EL (cell line): Measurements from ENCODE around the gene CHST9.
"Not testable (repeated sequence)": the region's sequence is repeated elsewhere in the genome, so short reads cannot be mapped to it uniquely, and the experiment has no call there.

Experiments
- DNase-seq: peaks from one replicate; pipeline ENCODE4 v3.0.0-alpha.2; 2016

The CHST9 gene

DNA sequence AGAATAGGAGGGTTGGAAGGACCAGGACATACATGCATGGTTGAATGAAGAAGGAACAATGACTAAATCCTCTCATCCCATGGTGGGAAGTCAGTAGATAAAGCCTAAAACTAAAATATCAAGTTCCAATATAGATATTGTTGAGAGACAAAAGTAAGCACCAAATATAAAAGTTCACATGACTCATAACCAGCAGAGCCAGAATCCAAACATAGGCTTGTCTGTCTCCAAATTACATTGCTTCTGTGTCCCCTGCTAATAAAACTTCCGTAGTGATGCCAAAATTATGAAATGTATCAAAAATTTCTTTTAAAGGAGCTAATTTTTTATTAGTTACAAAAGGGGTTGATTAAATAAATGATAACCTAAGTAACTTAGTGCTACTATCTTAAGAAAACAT, 19.7 kb downstream of the CHST9 start:
- DNase-seq, result no peak

DNA sequence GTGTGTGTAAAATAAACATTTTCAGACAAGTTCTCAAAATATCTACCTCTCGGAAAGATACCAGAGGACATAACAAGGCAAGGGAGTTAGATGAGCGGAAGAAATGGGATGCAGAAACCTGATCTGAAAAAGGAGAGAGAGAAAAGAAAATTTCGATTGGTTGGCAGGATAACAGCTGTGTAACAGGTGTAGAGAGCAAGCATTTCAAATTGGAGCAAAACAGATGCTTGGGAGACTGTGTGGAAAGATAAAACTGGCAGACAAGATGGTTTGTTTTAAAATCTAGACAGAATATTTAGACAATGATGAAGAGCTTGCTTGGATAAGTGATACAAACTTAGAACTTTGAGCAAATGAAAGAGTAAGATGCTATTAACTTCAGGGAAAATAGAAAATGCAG, 20.2 kb downstream of the CHST9 start:
- DNase-seq, result no peak

DNA sequence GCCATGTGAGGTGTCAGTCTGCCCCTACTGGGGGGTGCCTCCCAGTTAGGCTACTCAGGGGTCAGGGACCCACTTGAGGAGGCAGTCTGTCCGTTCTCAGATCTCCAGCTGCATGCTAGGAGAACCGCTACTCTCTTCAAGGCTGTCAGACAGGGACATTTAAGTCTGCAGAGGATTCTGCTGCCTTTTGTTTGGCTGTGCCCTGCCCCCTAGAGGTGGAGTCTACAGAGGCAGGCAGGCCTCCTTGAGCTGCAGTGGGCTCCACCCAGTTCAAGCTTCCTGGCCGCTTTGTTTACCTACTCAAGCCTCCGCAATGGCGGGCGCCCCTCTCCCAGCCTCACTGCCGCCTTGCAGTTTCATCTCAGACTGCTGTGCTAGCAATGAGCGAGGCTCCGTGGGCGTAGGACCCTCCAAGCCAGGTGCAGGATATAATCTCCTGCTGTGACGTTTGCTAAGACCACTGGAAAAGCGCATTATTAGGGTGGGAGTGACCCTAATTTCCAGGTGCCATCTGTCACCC, 21.9 kb downstream of the CHST9 start:
- not testable (repeated sequence) for DNase-seq

DNA sequence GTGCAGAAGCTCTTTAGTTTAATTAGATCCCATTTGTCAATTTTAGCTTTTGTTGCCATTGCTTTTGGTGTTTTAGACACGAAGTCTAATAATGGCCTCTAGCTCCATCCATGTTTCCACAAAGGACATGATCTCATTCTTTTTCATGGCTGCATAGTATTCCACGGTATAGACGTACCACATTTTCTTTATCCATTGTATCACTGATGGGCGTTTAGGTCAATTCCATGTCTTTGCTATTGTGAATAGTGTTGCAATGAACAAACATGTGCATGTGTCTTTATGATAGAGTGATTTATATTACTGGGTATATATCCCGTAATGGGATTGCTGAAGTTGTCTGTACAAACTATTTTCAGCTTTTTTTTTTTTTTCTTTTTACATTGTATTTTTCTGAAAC, 35.9 kb downstream of the CHST9 start:
- DNase-seq, result not testable (repeated sequence)

DNA sequence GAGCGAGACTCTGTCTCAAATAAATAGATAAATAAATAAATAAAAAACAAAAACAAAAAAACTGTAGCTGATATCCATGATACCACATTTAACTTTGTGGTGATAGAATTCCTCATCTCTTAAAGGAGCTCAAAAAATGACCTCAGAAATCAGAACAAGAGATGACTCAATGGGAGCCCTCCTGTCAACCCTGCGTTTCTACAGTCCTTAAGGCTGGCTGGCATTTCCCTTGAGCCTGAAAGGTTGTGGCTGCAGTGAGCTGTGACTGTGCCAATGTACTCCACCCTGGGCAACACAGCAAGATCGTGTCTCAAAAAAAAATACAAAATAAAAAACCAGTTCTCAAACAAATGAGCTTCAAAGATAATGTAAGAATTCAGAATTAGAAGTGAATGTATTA, 40.4 kb downstream of the CHST9 start:
- no peak for DNase-seq

DNA sequence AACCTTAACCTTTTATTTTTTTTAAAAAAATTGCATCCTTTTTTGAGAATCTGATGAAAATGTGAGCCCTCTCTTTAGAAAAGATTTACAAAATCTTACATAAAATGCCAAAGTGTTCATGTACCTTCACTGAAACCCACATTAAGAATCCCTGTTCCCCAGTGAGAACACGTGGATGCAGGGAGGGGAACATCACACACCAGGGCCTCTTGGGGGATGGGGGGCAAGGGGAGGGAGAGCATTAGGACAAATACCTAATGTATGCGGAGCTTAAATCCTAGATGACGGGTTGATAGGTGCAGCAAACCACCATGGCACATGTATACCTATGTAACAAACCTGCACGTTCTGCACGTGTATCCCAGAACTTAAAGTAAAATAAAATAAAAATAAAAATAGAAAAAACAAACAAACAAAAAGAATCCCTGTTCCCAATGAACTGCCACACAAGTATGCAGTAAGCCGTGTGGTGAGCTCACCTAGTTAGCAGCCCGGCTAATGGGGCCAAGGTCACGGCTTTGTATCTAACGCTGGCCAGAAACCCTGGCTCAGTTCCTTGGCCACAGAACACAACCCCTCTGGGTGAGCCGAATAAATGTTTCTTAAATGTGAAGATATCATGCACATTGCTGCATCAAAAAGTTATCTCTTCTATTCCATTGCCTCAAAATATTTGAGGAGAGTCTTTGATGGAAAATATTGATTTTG, 41.4 kb downstream of the CHST9 start:
- no peak for DNase-seq

DNA sequence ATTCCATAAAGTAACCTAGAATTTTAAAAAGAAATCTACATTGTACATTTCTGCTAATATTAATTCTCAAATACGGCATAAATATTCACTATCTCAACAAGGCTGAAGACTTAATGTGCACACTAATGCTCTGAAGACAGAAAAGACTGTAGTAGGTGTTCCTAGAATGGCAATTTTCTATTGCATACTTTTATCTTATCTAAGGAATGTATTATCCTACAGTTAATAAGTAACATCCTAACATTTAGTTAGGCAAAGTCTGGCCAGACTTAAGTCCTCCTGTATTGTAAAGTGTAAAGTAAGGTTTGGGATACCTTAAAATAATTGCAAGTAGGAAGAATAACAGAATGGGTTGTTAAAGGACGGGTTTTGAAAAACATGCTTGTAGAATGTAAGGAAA, 42.2 kb downstream of the CHST9 start:
- no peak for DNase-seq

DNA sequence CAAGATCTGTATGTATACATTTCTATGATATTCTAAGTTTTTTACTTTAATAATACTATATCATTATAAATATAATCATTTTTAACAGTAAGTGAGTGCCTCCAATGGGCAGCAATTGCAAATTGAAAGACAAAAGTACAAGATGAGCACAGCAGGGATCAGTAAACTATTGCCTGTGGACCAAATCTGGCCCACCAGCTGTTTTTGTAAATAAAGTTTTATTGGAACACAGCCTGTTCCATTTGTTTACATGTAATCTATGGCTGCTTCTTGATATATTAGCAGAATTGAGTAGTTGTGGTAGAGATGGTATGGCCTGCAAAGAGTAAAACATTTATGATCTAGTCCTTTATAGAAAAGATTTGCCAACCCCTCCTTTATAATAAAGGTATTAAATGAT, 43.2 kb downstream of the CHST9 start:
- no peak for DNase-seq

DNA sequence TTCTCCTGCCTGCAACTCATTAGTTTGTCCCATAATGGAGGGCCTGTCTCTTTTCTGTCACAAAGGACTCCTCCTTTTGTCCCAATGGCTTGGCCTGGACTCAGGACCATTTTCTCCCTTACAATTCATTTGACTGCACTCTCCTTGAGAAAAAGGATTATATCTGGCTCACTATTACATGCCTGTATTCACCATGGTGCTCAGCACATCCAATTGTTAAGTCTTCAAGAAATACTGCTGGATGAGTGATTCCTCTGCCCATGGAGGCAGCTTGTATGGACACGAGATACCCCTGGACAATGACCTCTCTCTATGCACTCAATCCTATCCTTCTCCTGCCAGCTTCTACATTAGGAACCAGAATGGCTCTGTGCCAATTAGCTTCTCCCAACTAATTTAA, 47.0 kb downstream of the CHST9 start:
- DNase-seq, result no peak

DNA sequence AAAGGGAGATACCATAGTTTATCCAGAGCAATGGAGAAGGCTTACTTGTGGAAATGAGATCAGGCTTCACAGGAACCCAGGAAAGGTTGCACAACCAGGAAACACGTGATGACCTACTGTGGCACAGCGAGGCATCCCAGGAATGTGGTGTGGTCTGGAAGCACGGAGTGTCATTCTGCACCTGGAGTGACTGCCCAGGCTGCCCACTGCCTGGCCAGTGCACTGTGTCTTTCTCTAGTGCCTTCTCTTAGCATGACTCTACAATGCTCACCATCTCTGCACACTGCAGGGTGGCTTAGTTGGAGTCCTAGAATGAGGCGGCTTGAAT, 48.9 kb downstream of the CHST9 start:
- peak; percentile 11 for DNase-seq

DNA sequence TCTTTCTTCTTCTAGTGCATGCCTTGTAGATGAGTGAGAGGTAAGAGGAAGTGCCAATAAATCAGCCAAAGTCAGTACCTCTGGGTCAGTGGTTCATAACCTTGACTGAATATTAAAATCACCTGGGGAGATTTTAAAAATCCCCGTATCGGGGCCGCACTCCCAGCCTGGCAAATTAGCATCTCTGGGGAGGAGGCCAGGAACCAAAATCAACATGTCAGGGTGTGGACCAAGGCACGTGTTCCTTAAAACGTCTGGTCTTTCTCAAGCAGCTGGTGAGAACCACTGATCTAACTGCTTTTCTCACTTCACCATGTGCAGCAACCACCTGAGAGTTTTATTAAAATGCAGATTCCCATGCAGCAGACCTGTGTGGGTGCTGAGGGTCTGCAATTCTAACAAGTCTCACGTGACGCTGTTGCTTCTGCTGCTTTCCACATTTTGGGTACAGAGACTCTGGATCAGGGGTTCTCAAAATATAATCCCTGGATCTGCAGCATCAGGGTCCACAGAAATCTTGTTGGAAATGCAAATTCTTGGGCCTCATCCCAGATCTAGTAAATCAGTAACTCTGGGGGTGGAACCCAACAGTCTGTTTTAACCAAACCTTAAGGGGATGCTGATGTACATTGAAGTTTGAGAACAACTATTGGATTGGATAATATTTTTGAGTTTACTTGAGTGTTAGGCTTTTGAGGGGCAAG, 49.5 kb downstream of the CHST9 start:
- DNase-seq, result no peak

DNA sequence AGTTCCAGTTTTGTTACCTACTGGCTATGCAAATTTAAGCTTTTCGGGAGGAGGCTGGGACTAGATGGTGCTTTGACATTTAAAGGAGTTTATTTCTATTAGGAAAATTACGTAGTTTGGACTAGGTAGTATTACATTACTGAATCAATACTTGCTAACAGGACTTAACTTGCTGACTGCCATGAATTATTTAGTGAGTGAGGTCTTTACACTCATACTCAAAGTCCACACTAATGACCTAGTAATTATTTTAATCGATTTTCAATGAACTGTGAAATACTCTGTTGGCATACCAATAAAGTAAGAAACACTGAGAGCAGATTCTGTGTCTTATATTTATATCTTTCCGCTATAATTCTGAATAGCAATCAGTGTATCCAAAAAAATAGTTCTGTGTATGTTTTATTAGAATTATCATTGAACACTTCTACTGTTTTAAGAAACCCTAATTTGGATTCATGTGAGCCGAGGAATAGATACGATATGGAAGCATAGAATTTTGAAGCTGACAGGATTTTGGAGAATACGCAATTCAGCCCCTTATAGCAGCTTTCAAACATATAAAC, 55.0 kb downstream of the CHST9 start:
- DNase-seq, result no peak

DNA sequence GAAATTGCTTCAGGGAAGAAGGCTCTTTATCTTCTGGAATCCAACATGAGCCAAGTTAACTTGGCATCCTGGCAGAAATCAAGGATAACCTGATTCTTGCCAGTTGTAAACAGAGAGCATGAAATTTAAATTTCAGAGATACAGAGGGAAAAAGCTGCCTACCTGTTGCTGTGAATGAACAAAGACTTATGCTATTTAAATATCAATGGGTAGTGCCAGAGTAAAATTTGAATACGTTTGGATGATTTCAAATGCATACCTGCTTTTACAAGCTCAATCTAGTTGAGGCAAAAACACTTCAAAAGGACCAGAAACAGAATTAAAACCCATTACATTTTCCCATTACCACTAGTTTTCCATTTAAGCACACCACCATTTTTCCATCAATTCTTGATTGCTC, 60.9 kb downstream of the CHST9 start:
- DNase-seq, result no peak

DNA sequence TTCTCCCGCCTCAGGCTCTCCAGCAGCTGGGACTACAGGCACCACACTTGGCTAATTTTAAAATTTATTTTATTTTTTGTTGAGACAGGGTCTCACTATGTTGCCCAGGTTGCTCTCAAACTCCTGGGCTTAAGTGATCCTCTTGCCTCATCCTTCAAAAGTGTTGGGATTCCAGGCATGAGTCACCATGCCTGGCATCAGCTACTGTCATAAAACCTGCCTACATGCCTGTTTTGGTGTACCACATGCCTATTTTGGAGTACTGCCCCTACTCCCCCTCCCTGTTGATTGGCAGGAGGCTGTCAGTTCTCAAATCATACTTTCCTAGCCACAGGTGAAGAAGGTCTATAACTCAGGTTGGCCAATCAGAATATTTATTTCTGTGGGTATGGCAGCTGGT, 64.0 kb downstream of the CHST9 start:
- DNase-seq, result no peak

DNA sequence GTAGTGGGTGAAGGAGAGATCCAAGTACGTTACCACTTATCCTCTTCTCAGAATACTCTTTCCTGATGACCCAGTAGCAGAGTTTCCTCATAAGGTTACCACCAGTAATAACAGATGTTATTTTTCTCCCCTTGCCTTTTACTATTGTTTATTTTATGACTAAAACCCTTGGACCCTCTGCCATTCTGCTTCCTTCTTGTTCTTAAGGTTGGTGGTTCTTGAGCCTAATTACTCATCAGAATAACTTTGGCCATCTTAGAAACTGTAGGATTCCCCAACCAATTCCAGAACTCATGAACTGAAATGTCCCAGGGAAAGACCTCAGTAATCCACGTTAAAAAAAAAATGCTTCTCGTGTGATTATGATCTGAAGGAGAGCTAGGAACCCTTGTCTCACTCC, 64.9 kb downstream of the CHST9 start:
- DNase-seq, result no peak

DNA sequence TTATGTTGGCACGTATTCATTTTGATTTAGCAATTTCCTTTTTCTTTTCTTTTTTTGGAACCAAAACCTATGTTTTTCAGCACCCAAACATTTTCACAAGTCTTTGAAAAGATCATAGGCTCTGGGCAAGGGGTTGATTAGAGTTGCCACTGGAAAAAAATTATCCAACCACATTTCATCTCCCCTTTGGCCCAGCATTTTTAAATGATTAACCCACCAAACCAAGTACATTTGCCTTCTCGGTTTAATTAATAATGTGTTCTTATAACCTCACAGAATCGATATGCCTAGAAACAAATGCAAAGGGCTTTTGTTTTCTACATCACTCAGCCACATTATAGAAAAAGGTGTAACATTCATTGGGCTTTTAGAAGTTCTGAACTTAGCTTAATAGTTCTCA, 66.1 kb downstream of the CHST9 start:
- no peak for DNase-seq

DNA sequence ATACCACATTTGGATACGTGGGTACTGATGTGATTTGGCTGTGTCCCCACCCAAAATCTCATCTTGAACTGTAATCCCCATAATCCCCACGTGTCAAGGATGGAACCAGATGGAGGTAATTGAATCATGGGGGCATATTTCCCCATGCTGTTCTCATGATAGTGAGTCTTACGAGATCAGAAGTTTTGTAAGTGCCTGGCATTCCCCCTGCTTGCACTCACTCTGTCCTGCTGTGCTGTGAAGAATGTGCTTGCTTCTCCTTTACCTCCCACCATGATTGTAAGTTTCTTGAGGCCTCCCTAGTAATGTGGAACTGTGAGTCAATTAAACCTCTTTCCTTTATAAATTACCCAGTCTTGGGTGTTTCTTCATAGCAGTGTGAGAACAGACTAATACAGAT, 70.3 kb downstream of the CHST9 start:
- DNase-seq, result no peak

DNA sequence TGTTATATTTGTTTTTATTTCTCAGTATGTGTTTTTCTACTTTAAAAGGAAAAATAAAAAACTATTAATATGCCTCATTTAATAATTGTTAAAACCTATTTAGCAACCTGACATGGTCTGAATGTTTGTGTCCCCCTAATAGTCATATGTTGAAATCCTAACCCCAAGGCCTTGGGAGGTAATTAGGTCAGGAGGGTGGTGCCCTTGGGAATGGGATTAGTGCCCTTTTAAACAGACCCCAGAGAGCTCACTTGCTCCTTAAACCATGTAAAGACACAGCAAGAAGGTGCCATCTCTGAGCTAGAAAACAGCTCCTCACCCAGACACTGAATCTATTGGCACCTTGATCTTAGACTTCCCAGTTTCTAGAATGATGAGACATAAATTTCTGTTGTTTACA, 71.8 kb downstream of the CHST9 start:
- DNase-seq, result no peak

DNA sequence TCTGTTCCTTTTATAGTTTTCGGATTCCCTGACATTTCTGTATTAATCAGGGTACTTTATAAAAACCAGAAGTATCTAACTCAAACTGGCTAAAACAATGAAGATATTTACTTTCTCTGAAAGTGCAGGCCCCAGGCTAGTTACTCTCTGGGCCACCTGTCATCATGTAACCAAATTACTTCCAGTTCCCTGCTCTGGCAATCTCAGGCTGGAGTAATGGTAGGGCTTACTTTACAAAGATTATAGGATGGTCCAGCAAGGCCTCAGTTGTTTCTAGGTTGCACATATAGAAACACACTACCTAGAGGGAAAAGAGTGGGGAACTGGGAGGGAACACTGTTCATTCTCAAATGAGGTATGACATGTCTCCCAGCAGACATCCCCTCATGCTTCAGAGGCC, 74.8 kb downstream of the CHST9 start:
- DNase-seq, result no peak

DNA sequence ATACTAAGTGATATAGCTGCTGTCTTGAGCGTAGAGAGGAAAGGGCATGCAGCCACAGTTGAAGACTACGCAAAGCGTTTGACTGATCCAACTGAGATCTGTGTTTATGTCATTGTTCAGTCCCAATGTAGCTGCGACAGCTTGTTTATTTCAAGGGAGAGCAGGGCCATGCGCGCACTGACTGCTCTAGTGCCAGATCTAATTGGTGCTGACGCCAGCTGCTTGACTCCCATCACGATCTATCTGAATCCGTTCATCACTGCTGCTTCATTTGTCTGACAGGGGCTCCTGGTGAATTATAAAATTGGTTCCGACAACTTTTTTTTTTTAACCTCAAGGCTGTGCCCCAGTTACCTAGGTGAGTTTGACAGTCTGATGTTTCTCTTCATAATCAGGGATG, 75.7 kb downstream of the CHST9 start:
- DNase-seq, result no peak

DNA sequence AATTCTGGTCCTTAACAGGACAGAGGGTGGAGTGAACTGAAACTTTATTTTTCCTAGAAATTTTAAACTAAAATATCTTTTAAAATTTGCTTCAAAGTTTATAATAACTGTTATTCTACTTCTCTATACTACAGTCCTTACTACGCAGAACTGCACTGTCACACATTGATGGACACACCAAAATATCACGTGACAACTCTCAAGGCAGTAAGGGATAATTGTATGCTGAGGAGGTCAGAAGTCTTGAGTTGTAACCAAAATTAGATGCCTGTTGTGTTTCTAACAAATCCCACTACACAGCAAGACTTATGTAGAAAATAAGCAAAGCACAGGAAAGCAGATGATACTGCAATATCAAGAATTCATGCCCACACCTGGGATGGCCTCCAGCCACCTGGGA, 76.3 kb downstream of the CHST9 start:
- DNase-seq, result no peak

DNA sequence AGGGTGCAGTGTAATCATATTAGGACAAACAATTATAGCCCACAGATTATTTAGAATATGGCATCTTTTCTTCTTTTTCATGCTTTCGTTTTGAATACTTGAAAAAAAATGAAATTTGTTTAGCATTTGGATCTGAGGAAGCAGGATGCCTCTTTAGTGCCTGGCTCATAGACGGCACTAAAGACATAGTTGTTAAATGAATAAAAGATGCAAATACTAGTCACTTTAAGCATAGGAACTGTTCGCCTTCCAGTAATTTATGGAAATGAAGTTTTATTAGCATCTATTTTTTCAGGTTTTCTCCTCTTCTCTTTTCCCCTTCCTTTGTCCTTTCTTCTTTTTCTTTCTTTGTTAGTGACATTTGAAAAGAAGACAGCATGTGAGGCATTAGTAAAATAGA, 80.4 kb downstream of the CHST9 start:
- no peak for DNase-seq

DNA sequence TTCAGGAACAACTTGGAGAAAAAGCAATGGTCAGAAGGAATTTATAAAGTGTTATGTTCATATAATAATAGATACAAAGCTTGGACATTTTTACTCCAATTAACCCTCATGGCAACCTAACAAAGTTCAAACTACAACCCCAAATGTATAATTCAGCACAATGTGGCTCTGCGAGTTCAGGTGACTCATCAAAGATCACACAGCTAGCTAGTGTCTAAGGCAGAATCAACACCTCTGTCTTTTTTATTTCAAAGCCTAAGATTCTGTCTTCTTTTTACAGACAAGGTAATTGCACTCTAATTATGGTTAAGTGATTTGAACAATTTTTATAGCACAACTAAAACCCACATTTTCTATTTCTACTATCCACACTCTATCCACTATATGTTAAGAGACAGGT, 90.5 kb downstream of the CHST9 start:
- DNase-seq, result no peak

DNA sequence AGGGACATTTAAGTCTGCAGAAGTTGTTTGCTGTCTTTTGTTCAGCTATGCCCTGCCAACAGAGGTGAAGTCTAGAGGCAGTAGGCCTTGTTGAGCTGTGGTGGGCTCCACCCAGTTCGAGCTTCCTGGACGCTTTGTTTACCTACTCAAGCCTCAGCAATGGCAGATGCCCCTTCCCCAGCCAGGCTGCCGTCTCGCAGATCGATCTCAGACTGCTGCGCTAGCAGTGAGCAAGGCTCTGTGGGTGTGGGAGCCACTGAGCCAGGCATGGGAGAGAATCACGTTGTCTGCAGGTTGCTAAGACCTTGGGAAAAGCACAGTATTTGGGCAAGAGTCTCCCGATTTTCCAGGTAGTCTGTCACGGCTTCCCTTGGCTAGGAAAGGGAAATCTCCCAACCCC, 91.8 kb downstream of the CHST9 start:
- DNase-seq, result not testable (repeated sequence)

DNA sequence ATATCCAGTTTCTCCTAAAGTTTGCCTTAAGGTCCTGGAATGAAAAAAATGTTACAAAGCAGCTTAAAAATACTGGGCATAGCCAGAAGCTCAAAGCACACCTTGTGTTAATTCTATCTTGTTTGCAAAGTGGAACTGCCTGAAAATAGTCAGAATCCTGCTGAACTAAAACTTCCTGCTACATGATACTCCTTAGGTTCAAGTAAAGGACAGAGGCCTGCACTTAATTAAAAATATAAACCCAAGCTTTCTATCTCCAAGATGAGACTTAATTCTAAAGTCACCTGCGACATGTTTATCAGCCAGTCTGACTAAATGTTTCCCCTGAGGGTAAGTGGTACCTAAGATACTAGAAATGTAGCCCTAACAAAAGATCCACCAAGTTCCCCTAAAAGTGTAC, 103.4 kb downstream of the CHST9 start:
- no peak for DNase-seq
